Stimulated activated CD8-positive, alpha-beta memory T cell treated with anti-CD3 and anti-CD28 coated beads, Interleukin-2, amount 100 ng/mL, for 48 hours (primary cell): ENCODE results near the gene LGALS9.
A peak's percentile ranks its signal among the peaks of the same experiment; 100 is the strongest.
"Not testable (repeated sequence)": the region's sequence is repeated elsewhere in the genome, so short reads cannot be mapped to it uniquely, and the experiment has no call there.

ENCODE experiments used
- DNase-seq, 2 donors: peaks; one replicate each; pipeline ENCODE4 v3.0.0-alpha.2; 2020; ENCODE audit warnings: low read depth in 2 of 2

Gene LGALS9

GRCh38 chr17:27629260-27629659 is 1.7 kb upstream of the LGALS9 start:
- not testable (repeated sequence) for DNase-seq

- no peak for DNase-seq
Observed at GRCh38 chr17:27631411-27631760, 398 bp downstream of the LGALS9 start.

- no peak for DNase-seq
Observed at GRCh38 chr17:27631897-27632725, 1.1 kb downstream of the LGALS9 start.

GRCh38 chr17:27632766-27633165 is 1.8 kb downstream of the LGALS9 start:
- DNase-seq: not testable (repeated sequence)

- no peak for DNase-seq
Observed at GRCh38 chr17:27633312-27634025, 2.5 kb downstream of the LGALS9 start.

GRCh38 chr17:27634026-27634335 is 3.0 kb downstream of the LGALS9 start:
- DNase-seq: no peak

GRCh38 chr17:27634776-27635175 is 3.8 kb downstream of the LGALS9 start:
- no peak for DNase-seq

GRCh38 chr17:27635275-27635823 is 4.4 kb downstream of the LGALS9 start:
- DNase-seq: no peak

GRCh38 chr17:27636005-27636520 is 5.1 kb downstream of the LGALS9 start:
- DNase-seq: not testable (repeated sequence)

- not testable (repeated sequence) for DNase-seq
Observed at GRCh38 chr17:27637818-27638217, 6.8 kb downstream of the LGALS9 start.

- not testable (repeated sequence) for DNase-seq
Observed at GRCh38 chr17:27638415-27638914, 7.5 kb downstream of the LGALS9 start.

GRCh38 chr17:27640790-27641189 is 9.8 kb downstream of the LGALS9 start:
- no peak for DNase-seq

GRCh38 chr17:27644586-27644985 is 13.6 kb downstream of the LGALS9 start:
- no peak for DNase-seq

- DNase-seq: not testable (repeated sequence)
Observed at GRCh38 chr17:27645621-27646020, 14.6 kb downstream of the LGALS9 start.

- DNase-seq: no peak
Observed at GRCh38 chr17:27646232-27646631, 15.2 kb downstream of the LGALS9 start.

GRCh38 chr17:27647765-27648164 is 16.8 kb downstream of the LGALS9 start:
- DNase-seq: no peak

- DNase-seq: not testable (repeated sequence)
Observed at GRCh38 chr17:27649111-27649571, 18.2 kb downstream of the LGALS9 start.

GRCh38 chr17:27649929-27650328 is 18.9 kb downstream of the LGALS9 start:
- no peak for DNase-seq

GRCh38 chr17:27650836-27651235 is 19.8 kb downstream of the LGALS9 start:
- no peak for DNase-seq

- DNase-seq: peak; percentile 45 to 57
Observed at GRCh38 chr17:27651411-27652345, 20.7 kb downstream of the LGALS9 start.

GRCh38 chr17:27653449-27653971 is 22.5 kb downstream of the LGALS9 start:
- DNase-seq: not testable (repeated sequence)
